ENCODE results near the gene PITHD1.
"Not testable (repeated sequence)": the region's sequence is repeated elsewhere in the genome, so short reads cannot be mapped to it uniquely, and the experiment has no call there.

PITHD1 gene, protein sequence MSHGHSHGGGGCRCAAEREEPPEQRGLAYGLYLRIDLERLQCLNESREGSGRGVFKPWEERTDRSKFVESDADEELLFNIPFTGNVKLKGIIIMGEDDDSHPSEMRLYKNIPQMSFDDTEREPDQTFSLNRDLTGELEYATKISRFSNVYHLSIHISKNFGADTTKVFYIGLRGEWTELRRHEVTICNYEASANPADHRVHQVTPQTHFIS

DNA sequence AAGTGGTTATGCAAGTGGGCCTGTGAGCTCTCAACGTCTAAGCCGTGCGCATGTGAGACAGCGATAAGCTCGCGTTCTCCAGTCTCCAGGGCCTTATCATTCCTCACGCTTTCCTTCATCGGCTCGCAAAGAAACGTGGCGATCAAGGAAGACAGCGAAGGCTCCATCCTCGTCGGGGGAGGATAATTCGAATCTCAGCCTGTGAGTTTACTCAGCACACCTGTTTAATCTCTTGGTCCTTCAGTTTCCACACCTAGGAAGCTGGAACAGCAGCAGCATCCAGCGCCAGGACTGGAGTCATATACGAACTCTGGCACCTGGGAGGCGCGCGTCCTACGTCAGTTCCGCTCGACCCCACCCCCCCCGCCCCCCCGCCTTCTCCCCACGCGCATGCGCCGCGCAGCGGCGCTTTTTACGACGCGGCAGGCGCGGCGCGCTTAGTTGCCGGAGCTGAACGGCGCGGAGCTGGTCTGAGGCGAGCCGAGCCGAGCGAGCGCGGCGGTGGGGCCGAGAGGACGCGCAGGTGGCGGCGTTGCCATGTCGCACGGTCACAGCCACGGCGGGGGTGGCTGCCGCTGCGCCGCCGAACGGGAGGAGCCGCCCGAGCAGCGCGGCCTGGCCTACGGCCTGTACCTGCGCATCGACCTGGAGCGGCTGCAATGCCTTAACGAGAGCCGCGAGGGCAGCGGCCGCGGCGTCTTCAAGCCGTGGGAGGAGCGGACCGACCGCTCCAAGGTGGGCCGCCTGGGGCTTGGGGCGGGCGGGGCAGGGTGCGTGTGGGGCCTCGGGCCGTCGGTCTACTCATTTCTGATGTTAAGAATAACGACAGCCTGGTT lies at the start of gene PITHD1:
Gene PITHD1 (plus strand): TSS at position 440 of the 836 bp plus-strand sequence. CDS start 98 bp downstream, at position 538.
- FAIRE-seq (no peak), DNase-seq (ENCODE audit: insufficient read length, low spot score) (peak; percentile 89)

DNA sequence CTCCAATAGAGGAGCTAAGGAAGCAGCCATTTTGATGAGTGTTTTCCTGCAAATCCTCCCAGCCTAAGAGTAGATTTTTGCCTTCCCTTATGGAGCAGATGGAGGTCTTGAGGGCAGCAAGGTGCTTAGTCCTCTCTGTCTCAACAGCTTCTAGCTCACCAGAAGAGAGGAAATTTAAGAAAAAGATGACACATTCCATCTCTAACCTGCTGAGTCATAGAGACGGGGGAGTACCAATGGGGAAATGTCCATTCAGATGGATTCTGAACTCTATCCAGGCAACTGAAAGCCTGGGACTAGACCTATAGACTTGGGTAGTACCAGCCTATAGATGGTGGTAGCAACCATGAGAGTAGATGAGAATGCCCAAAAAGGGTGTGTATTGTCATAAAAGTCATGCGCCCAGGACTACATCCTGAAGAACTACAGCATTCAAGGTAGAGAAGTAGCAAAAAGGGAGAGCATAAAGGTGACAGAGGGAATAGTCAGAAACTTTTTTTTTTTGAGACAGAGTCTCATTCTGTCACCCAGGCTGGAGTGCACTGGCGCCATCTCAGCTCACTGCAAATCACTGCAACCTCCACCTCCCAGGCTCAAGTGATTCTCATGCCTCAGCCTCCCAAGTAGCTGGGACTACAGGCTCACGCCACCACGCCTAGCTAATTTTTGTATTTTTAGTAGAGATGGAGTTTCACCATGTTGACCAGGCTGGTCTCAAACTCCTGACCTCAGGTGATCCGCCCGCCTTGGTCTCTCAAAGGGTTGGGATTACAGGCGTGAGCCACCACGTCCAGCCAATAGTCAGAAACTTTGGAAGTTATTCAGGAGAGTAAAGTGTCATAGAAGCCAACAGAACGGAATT lies 45.6 kb upstream of the PITHD1 start:
- FAIRE-seq: no peak

DNA sequence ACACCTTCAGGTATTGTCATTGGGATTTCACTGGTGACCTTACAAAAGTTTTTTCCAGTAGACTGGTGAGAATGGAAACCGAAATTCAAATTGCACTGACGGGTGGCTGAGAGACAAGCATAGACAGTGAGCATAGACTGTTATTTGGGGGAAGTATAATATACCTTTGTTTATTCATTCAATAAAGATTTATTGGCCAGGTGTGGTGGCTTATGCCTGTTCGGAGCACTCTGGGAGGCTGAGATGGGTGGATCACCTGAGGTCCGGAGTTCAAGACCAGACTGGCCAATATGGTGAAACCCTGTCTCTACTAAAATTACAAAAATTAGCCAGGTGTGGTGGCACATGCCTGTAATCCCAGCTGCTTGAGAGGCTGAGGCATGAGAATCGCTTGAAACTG lies 44.9 kb upstream of the PITHD1 start:
- not testable (repeated sequence) for FAIRE-seq; DNase-seq (ENCODE audit: insufficient read length, low spot score)

More for the DNA sequence above, 45.6 kb upstream of the PITHD1 start:
- no peak for DNase-seq (ENCODE audit: insufficient read length, low spot score)

DNA sequence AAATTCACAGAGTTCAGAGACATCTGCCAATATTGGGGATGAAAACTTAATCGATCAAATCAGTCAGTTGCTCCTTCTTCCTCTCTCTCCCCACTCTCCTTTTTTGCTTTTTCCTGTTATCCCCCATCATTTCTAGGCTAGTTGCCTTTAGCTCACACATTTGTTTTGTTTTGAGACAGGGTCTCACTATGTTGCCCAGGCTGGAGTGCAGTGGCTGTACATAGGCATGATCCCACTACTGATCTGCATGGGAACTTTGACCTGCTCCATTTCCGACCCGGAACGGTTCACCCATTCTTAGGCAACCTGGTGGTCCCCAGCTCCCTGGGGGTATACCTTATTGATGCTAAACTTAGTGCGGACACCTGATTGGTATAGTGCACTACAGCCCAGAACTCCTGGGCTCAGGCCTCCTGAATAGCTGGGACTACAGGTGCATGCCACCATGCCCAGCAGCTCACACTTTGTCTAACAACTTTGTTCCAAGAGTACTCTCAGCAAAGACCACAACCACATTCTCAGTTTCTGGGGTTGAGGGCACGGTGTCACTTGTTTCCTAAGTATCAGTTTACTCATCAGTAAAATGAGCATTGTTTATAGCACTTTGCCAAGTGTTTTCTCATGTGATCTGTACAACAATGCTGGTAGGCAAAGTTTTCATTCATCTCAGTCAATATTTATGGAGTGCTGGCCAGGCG lies 41.6 kb upstream of the PITHD1 start:
- DNase-seq (ENCODE audit: insufficient read length, low spot score) (no peak), FAIRE-seq (no peak)

- FAIRE-seq (no peak), DNase-seq (ENCODE audit: insufficient read length, low spot score) (no peak)
Observed at GRCh38 chr1:23741609-23742008, 36.6 kb upstream of the PITHD1 start.

DNA sequence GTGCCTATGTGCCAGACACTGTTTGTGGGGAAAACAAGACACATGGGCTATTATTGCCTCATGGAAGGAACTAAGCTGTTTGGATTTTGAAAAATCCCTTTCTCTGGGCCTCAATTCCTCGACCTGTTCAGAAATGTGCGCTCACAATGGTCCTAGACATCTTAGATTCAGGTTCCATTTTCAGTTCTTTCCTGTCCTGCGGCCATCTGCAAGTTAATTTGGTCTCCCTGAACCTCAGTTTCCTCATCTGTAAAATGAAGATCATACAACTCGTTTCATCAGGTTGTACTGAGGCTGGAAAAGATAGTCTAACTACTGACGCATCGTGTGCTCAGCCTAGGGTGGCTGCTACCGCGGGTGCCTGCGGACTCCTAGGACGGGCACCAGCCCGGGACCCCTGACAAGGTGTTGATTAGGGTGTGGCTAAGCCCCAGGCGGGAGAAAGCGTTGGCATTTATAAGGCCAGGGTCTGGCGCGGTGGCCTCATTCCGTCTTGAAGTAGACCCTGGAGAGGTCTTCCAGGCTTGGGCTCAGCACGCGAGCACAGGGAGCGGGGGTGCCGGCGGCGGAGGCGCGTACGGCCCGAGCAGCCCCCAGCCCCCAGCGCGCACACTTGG lies 35.4 kb upstream of the PITHD1 start:
- FAIRE-seq: no peak
- no peak for DNase-seq (ENCODE audit: insufficient read length, low spot score)

- peak; percentile 16 for FAIRE-seq
Observed at GRCh38 chr1:23743287-23744152, 34.7 kb upstream of the PITHD1 start, which contains the start of gene ELOA. ELOA (plus strand) TSS chr1:23743471; CDS start chr1:23743504, 33 bp downstream.

DNA sequence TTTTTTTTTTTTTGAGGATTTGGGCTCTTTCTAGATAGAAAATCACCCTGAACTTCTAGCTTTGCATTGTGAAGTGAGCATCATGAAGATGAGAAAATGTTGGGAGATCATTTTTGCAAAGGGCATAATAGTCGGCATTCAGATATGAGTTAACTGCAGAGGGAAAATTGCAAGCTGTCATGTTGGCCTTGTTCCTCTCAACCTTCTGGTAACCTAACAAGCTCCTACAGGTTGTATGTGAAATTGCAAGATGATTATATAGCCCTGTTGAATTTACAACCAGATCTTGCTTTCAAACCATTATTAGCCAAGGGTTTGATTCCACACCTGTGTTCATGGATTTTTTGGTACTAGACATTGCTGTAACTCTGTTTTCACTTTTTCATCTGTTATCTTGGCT lies 32.7 kb upstream of the PITHD1 start:
- DNase-seq (ENCODE audit: insufficient read length, low spot score) (peak; percentile 38), FAIRE-seq (no peak)

More at GRCh38 chr1:23743287-23744152, 34.7 kb upstream of the PITHD1 start, which contains the start of gene ELOA:
- DNase-seq (ENCODE audit: insufficient read length, low spot score): peak; percentile 76

- FAIRE-seq (no peak), DNase-seq (ENCODE audit: insufficient read length, low spot score) (no peak)
Observed at GRCh38 chr1:23748016-23748415, 30.2 kb upstream of the PITHD1 start.

DNA sequence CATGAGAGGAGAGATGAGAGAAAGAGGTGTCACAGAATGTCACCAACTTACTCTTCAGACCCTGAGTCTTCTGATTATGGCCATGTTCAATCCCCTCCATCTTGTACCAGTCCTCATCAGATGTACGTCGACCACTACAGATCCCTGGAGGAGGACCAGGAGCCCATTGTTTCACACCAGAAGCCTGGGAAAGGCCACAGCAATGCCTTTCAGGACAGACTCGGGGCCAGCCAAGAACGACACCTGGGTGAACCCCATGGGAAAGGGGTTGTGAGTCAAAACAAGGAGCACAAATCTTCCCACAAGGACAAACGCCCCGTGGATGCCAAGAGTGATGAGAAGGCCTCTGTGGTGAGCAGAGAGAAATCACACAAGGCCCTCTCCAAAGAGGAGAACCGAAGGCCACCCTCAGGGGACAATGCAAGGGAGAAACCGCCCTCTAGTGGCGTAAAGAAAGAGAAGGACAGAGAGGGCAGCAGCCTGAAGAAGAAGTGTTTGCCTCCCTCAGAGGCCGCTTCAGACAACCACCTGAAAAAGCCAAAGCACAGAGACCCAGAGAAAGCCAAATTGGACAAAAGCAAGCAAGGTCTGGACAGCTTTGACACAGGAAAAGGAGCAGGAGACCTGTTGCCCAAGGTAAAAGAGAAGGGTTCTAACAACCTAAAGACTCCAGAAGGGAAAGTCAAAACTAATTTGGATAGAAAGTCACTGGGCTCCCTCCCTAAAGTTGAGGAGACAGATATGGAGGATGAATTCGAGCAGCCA lies 27.0 kb upstream of the PITHD1 start:
- FAIRE-seq: no peak

GRCh38 chr1:23751815-23752200 lies 26.4 kb upstream of the PITHD1 start:
- DNase-seq (ENCODE audit: insufficient read length, low spot score) (no peak), FAIRE-seq (no peak)

More for the DNA sequence above, 27.0 kb upstream of the PITHD1 start:
- DNase-seq (ENCODE audit: insufficient read length, low spot score): peak; percentile 56

DNA sequence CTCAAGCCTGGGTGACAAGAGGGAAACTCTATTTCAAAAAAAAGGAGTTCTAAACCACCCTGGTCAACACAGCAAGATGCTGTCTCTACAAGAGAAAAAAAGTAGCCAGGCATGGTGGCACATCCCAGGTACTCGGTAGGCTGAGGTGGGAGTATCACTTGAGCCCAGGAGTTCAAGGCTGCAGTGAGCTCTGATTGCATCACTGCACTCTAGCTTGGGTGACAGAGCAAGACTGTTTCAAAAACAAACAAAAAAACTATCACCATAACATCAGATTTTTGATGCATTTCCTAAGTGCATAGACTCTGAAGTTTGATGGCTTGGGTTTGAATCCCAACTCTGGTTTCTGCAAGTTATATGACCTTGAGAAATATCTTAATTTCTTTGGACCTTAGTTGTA lies 25.3 kb upstream of the PITHD1 start:
- FAIRE-seq (no peak), DNase-seq (ENCODE audit: insufficient read length, low spot score) (no peak)

DNA sequence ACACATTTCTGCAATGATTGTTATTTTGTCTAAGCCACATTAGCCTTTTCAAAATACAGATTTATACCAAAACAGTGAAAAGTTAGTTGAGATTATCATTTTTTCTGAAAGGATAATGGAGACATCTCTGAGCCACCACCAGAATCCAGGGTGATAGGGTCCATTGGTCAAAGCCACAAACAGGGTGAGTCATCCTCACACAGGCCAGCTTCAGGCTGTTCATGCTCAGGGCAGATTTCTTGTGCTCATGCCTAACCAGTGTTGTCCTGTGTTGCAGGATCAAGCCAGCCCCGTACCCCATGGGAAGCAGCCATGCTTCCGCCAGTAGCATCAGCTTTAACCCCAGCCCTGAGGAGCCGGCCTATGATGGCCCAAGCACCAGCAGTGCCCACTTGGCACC lies 21.5 kb upstream of the PITHD1 start:
- no peak for DNase-seq (ENCODE audit: insufficient read length, low spot score)
- no peak for FAIRE-seq

GRCh38 chr1:23757812-23758211 lies 20.4 kb upstream of the PITHD1 start:
- DNase-seq (ENCODE audit: insufficient read length, low spot score): no peak
- no peak for FAIRE-seq

- DNase-seq (ENCODE audit: insufficient read length, low spot score): no peak
- no peak for FAIRE-seq
Observed at GRCh38 chr1:23759277-23759676, 18.9 kb upstream of the PITHD1 start.

- FAIRE-seq (no peak), DNase-seq (ENCODE audit: insufficient read length, low spot score) (no peak)
Observed at GRCh38 chr1:23763041-23763577, 15.1 kb upstream of the PITHD1 start.

DNA sequence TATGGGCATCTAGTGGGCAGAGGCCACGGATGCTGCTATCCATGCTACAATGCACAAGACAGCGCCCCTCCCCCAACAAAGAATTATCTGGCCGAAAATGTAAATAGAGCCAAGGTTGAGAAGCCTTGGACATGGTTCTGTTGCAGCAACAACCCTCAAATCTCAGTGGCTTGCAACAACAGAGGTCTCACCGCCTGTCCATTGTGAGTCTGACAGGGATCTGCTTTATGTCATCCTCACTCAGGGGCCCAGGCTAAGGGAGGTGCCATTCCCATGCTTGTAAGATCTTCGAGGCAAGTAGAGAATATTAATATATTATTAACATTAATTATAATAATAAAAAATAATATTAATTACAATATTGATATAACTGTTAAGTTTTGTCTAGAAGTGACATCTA lies 9.5 kb upstream of the PITHD1 start:
- no peak for DNase-seq (ENCODE audit: insufficient read length, low spot score)
- FAIRE-seq: no peak
